Endothelial cell of umbilical vein (primary cell): ENCODE data around the gene HDAC9. TPM values are rescaled to one million over a fixed set of nuclear protein-coding genes. Genes with fewer than 3 reads are reported as not detected.

Experiments used
- BruUV-seq: library from RNA; stranded (reverse); fragments of 400-500 nt; replicated peaks from 2 replicates; lab custom pipeline; 2021; lab: Mats Ljungman, UMichigan
- CTCF ChIA-PET: fragments of 300-600, 350-600 bp; sonication (Branson Sonifier 250); formaldehyde crosslinking; loops from one replicate; lab custom pipeline; 2021; ENCODE audit warnings: antibody characterized with exemption, inconsistent platforms; lab: Charles Lee
- POLR2A ChIA-PET: fragments of 300-600, 350-600 bp; sonication (Branson Sonifier 250); formaldehyde crosslinking; loops from one replicate; lab custom pipeline; 2021; ENCODE audit warnings: antibody characterized with exemption, inconsistent platforms; lab: Charles Lee
- DNase-seq: peaks from one replicate; pipeline ENCODE4 v3.0.0-alpha.2; 2011; ENCODE audit warnings: low read depth, low spot score
- FAIRE-seq: peaks from 2 replicates; lab custom pipeline; 2011; peaks lifted over from hg19 to GRCh38; lab: Jason Lieb, UNC
- H2AFZ ChIP-seq: 2 replicates; pipeline ENCODE4 v1.6.0; 2012; ENCODE audit warnings: low read depth, low read length, control low read depth, inconsistent platforms
- H3K27ac ChIP-seq: 2 replicates; pipeline ENCODE4 v1.5.1; 2011; ENCODE audit warnings: low read depth, mild to moderate bottlenecking, control low read depth, low read length, moderate library complexity; ENCODE audit not compliant: insufficient read depth
- H3K27me3 ChIP-seq, 2 experiments: 2 replicates each; pipeline versions ENCODE4 v1.6.0 to v1.6.1; 2011; ENCODE audit warnings: low read length in 2 of 2, mixed read lengths in 1 of 2; ENCODE audit not compliant: control insufficient read depth in 2 of 2, insufficient read depth in 2 of 2
- H3K36me3 ChIP-seq, 2 experiments: 2 replicates in 1 of 2; 3 replicates in 1 of 2; pipeline ENCODE4 v1.5.1; 2011; ENCODE audit warnings: low read length in 2 of 2, mild to moderate bottlenecking in 1 of 2, moderate library complexity in 1 of 2; ENCODE audit not compliant: control insufficient read depth in 2 of 2, insufficient read depth in 2 of 2; ENCODE audit errors: extremely low read depth in 1 of 2
- H3K4me1 ChIP-seq: 3 replicates; pipeline ENCODE4 v1.5.1; 2011; ENCODE audit warnings: mild to moderate bottlenecking, low read length; ENCODE audit not compliant: control insufficient read depth, insufficient read depth; ENCODE audit errors: extremely low read depth
- H3K4me2 ChIP-seq: 2 replicates; pipeline ENCODE4 v1.6.1; 2011; ENCODE audit warnings: low read length, control low read depth, mixed read lengths; ENCODE audit not compliant: insufficient read depth
- H3K4me3 ChIP-seq, 3 experiments: fragments of 200-600 bp in 1 of 3; sonication (generic), shearing (Covaris generic) in 1 of 3; replicated peaks in 1 of 3; 2 replicates each; pipeline ENCODE4 v1.5.1; 2011 to 2016; ENCODE audit warnings: control low read depth in 3 of 3, low read length in 3 of 3, mild to moderate bottlenecking in 2 of 3, inconsistent platforms in 1 of 3, low read depth in 1 of 3, moderate library complexity in 1 of 3; ENCODE audit not compliant: insufficient read depth in 1 of 3
- H3K79me2 ChIP-seq: 2 replicates; pipeline ENCODE4 v1.6.0; 2012; ENCODE audit warnings: low read length, inconsistent platforms; ENCODE audit not compliant: control insufficient read depth, insufficient read depth
- H3K9ac ChIP-seq: replicated peaks from 2 replicates; pipeline ENCODE3; 2011; ENCODE audit warnings: low read length, control low read depth; ENCODE audit not compliant: insufficient read depth; ENCODE audit errors: extremely low read depth
- H3K9me1 ChIP-seq: replicated peaks from 3 replicates; pipeline ENCODE4 v1.6.0; 2011; ENCODE audit warnings: mild to moderate bottlenecking, low read length; ENCODE audit not compliant: control insufficient read depth, insufficient read depth; ENCODE audit errors: extremely low read depth
- H3K9me3 ChIP-seq: replicated peaks from 2 replicates; pipeline ENCODE4 v1.5.1; 2012; ENCODE audit warnings: low read length, inconsistent platforms; ENCODE audit not compliant: control insufficient read depth, insufficient read depth
- H4K20me1 ChIP-seq: replicated peaks from 2 replicates; pipeline ENCODE3; 2011; ENCODE audit warnings: mild to moderate bottlenecking, low read length; ENCODE audit not compliant: control insufficient read depth, insufficient read depth; ENCODE audit errors: extremely low read depth
- CTCF ChIP-seq, 2 donors: IDR thresholded peaks; 1 replicate in 1 of 2; 2 replicates in 1 of 2; pipeline ENCODE4 v1.5.1; 2011; ENCODE audit warnings: low read length in 2 of 2, mild to moderate bottlenecking in 2 of 2, moderate library complexity in 2 of 2, control low read depth in 1 of 2, inconsistent platforms in 1 of 2, low read depth in 1 of 2; ENCODE audit not compliant: insufficient read depth in 1 of 2; ENCODE audit errors: extremely low read depth in 1 of 2
- EZH2 ChIP-seq: IDR thresholded peaks from 2 replicates; pipeline ENCODE4 v1.6.1; 2012; ENCODE audit warnings: borderline replicate concordance, low read depth, mild to moderate bottlenecking, moderate library complexity, low read length, inconsistent platforms; ENCODE audit not compliant: severe bottlenecking
- FOS ChIP-seq: IDR thresholded peaks from 2 replicates; pipeline ENCODE4 v1.6.1; 2011; ENCODE audit warnings: mild to moderate bottlenecking, low read length, moderate library complexity, borderline replicate concordance; ENCODE audit not compliant: insufficient read depth
- GATA2 ChIP-seq: IDR thresholded peaks from 2 replicates; pipeline ENCODE4 v1.7.0; 2011; ENCODE audit warnings: low read depth, mild to moderate bottlenecking, moderate library complexity, mixed read lengths, low read length; ENCODE audit not compliant: insufficient read length, insufficient read depth
- JUN ChIP-seq: IDR thresholded peaks from 2 replicates; pipeline ENCODE4 v1.6.1; 2011; ENCODE audit warnings: borderline replicate concordance, low read depth; ENCODE audit not compliant: insufficient read length, insufficient read depth
- MAX ChIP-seq: IDR thresholded peaks from 2 replicates; pipeline ENCODE4 v1.6.1; 2011; ENCODE audit not compliant: insufficient read depth, insufficient read length
- MYC ChIP-seq: IDR thresholded peaks from one replicate; pipeline ENCODE4 v1.6.1; 2011; ENCODE audit warnings: mild to moderate bottlenecking, low read depth, low read length
- POLR2A ChIP-seq: IDR thresholded peaks from 2 replicates; pipeline ENCODE4 v1.6.1; 2012; ENCODE audit warnings: low read depth, mild to moderate bottlenecking, control low read depth, low read length
- POLR2AphosphoS5 ChIP-seq: IDR thresholded peaks from 2 replicates; pipeline ENCODE4 v1.6.1; 2012; ENCODE audit warnings: low read depth, mild to moderate bottlenecking, control low read depth, low read length, moderate library complexity; ENCODE audit not compliant: insufficient read depth
- dilution Hi-C: fragments of 300-500 bp; cut with MboI; formaldehyde crosslinking; loops from one replicate; pipeline ENCODE4 v1.15.0; 2019; ENCODE audit warnings: low sequenced_read_pairs; ENCODE audit not compliant: extremely low pct_ligation_motif_present
- intact Hi-C: fragments of 100-400 bp; cut with micrococcal nuclease; formaldehyde crosslinking; loops from one replicate; pipeline ENCODE4 v1.10.0; 2022
- polyA plus RNA-seq, 4 experiments: library from polyadenylated mRNA; depleted of rRNA in 3 of 4; stranded (reverse) in 3 of 4; unstranded in 1 of 4; fragments of >200 nt; gene quantifications; 2 replicates each; pipeline versions ENCODE4 v1.2.1 to v1.2.3, GENCODE V29; 2011 to 2012; ENCODE audit warnings: missing spikeins in 1 of 4
- total RNA-seq: library from RNA; stranded (reverse); gene quantifications from 2 replicates; pipeline ENCODE4 v1.2.3, GENCODE V29; 2021

The HDAC9 gene
- total and polyA plus RNA-seq, 2 donors (not counting 3 experiments of a cell fraction or from before 2014, with no cell fraction given) = 1.8 to 11.6 TPM

- FAIRE-seq (no peak), DNase-seq (no peak)
- H3K27ac ChIP-seq = no peak overlapping the region
- POLR2A ChIA-PET = no interaction called here
- H3K27me3 ChIP-seq = no peaks in the 10 kb centered on the region
- BruUV-seq = no TSS peak
- no peaks in the 10 kb centered on the region for H3K9me1 ChIP-seq
- intact Hi-C loops = no loop called here
- no peaks in the 10 kb centered on the region for H3K79me2 ChIP-seq
- dilution Hi-C loops = no loop called here
- H2AFZ ChIP-seq = no peak overlapping the region
- CTCF ChIA-PET = no interaction called here
- peaks cover 11% of the 10 kb centered on the region for H3K4me1 ChIP-seq
- no peak overlapping the region for H3K4me3 ChIP-seq
- no peaks in the 10 kb centered on the region for H3K36me3 ChIP-seq
- no peak for TF ChIP-seq MYC
- TF ChIP-seq POLR2AphosphoS5 = no peak
- no peak for TF ChIP-seq GATA2
- no peak for TF ChIP-seq CTCF (IDR thresholded peaks at IDR 0.05; ENCODE audit: extremely low read depth in 1 of 2, insufficient read depth in 1 of 2, low read depth in 1 of 2, low read length in 2 of 2)
- TF ChIP-seq JUN = no peak
- TF ChIP-seq POLR2A = no peak
- no peak for TF ChIP-seq EZH2
- TF ChIP-seq FOS = no peak
- TF ChIP-seq MAX = no peak
- no peak overlapping the region for H3K9ac ChIP-seq
- H3K9me3 ChIP-seq = no peaks in the 10 kb centered on the region
- H4K20me1 ChIP-seq = no peaks in the 10 kb centered on the region
- no peak overlapping the region for H3K4me2 ChIP-seq
Observed at GRCh38 chr7:18900236-18900635, 404.7 kb downstream of the HDAC9 start.
